NCI-H748 (cell line): ENCODE results near the gene GPR63.

Experiments used
- DNase-seq: peaks from one replicate; lab custom pipeline; 2025; ENCODE audit not compliant: unreplicated experiment; lab: John Stamatoyannopoulos, UW

Gene GPR63

GRCh38 chr6:96761794-96762193, 75.5 kb downstream of the GPR63 start:
- DNase-seq: no peak

GRCh38 chr6:96760153-96760687, 77.1 kb downstream of the GPR63 start:
- DNase-seq: peak; percentile 14

- DNase-seq: no peak
Measured at GRCh38 chr6:96755096-96755495, 82.2 kb downstream of the GPR63 start.

- DNase-seq: no peak
Measured at GRCh38 chr6:96749891-96750290, 87.4 kb downstream of the GPR63 start.
